Breast epithelium (tissue), 4 donors: Measurements from ENCODE around the gene TNFAIP8L1. TPM values are rescaled to one million over a fixed set of nuclear protein-coding genes. Genes with fewer than 3 reads are reported as not detected.
"Not testable (repeated sequence)": the region's sequence is repeated elsewhere in the genome, so short reads cannot be mapped to it uniquely, and the experiment has no call there.

Experiments
- DNase-seq, 2 donors: peaks; one replicate each; pipeline ENCODE4 v3.0.0-alpha.2; 2019; ENCODE audit warnings: low spot score in 2 of 2
- H3K27ac ChIP-seq, 2 donors: fragments of 200-600 bp; sonication (generic) in 1 of 2; one replicate each; pipeline ENCODE4 v1.5.1; 2016 to 2019; ENCODE audit warnings: mild to moderate bottlenecking in 1 of 2
- H3K27me3 ChIP-seq, 2 donors: fragments of 200-600 bp; sonication (generic) in 1 of 2; one replicate each; pipeline versions ENCODE4 v1.5.1 to v1.6.0; 2017 to 2019; ENCODE audit warnings: control low read depth in 1 of 2, mild to moderate bottlenecking in 1 of 2
- H3K36me3 ChIP-seq: fragments of 200-600 bp; one replicate; pipeline ENCODE4 v1.5.1; 2019
- H3K4me1 ChIP-seq, 2 donors: fragments of 200-600 bp; sonication (generic); one replicate each; pipeline ENCODE4 v1.5.1; 2016 to 2019; ENCODE audit warnings: control low read depth in 1 of 2
- H3K4me3 ChIP-seq, 3 donors: fragments of 200-600 bp; sonication (generic); 1 replicate in 2 of 3; 2 replicates in 1 of 3; pipeline ENCODE4 v1.5.1; 2016 to 2019; ENCODE audit warnings: mild to moderate bottlenecking in 3 of 3, moderate library complexity in 2 of 3
- H3K9me3 ChIP-seq, 2 donors: fragments of 200-600 bp; sonication (generic) in 1 of 2; one replicate each; pipeline ENCODE4 v1.5.1; 2016 to 2019; ENCODE audit warnings: control low read depth in 1 of 2
- POLR2A ChIP-seq: fragments of 450-650 bp; IDR thresholded peaks from one replicate; pipeline ENCODE4 v1.6.1; 2016; ENCODE audit warnings: antibody characterized with exemption, mild to moderate bottlenecking, moderate library complexity
- POLR2AphosphoS5 ChIP-seq, 3 donors: sonication (generic); formaldehyde crosslinking; IDR thresholded peaks; one replicate each; pipeline ENCODE4 v1.6.1; 2017; ENCODE audit warnings: antibody characterized with exemption in 3 of 3
- intact Hi-C: fragments of 100-400 bp; cut with DNase I; formaldehyde crosslinking; loops from one replicate; pipeline ENCODE4 v1.15.1; 2023; ENCODE audit warnings: low total_unique reads
- total RNA-seq, 3 donors: library from RNA; depleted of rRNA; stranded (reverse); fragments of >200 nt; gene quantifications; one replicate each; pipeline ENCODE4 v1.1.0, GENCODE V29; 2016
- TF ChIP-seq, protein P1 (sequence below), 3 donors: fragments of 450-650 bp; IDR thresholded peaks; one replicate each; pipeline ENCODE4 v1.5.1; 2016 to 2017; ENCODE audit warnings: antibody characterized with exemption in 3 of 3, mild to moderate bottlenecking in 3 of 3, moderate library complexity in 3 of 3

Gene TNFAIP8L1
- total RNA-seq, 3 donors from 2014 or later, result 1.6 to 3.6 (median 2.9) TPM

DNA sequence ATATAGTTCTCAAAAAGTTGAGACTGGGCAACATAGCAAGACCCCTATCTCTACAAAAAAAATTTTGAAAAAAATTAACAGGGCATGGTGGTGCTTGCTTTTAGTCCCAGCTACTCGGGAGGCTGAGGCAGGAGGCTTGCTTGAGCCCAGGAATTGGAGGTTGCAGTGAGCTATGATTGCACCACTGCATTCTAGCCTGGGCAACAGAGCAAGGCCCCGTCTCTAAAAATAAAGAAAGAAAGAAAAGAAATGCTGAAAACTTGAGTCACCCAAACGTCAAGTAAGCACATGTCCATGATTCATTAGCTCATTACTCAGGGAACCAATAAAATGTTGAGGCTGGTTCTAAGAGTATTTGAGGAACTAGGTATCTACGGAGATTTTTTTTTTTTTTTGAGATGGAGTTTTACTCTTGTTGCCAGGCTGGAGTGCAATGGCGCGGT, 45.9 kb upstream of the TNFAIP8L1 start:
- H3K27ac ChIP-seq, result no peak overlapping the region
- TF ChIP-seq, protein P1, sequence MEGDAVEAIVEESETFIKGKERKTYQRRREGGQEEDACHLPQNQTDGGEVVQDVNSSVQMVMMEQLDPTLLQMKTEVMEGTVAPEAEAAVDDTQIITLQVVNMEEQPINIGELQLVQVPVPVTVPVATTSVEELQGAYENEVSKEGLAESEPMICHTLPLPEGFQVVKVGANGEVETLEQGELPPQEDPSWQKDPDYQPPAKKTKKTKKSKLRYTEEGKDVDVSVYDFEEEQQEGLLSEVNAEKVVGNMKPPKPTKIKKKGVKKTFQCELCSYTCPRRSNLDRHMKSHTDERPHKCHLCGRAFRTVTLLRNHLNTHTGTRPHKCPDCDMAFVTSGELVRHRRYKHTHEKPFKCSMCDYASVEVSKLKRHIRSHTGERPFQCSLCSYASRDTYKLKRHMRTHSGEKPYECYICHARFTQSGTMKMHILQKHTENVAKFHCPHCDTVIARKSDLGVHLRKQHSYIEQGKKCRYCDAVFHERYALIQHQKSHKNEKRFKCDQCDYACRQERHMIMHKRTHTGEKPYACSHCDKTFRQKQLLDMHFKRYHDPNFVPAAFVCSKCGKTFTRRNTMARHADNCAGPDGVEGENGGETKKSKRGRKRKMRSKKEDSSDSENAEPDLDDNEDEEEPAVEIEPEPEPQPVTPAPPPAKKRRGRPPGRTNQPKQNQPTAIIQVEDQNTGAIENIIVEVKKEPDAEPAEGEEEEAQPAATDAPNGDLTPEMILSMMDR (IDR thresholded peaks at IDR 0.05), result no peak
- TF ChIP-seq POLR2A, result no peak
- no peaks in the 10 kb centered on the region for H3K9me3 ChIP-seq
- DNase-seq, result no peak
- intact Hi-C loops, result no loop called here
- no peaks in the 10 kb centered on the region for H3K4me1 ChIP-seq
- no peak overlapping the region for H3K4me3 ChIP-seq
- H3K27me3 ChIP-seq, result peaks cover 0 to 27% of the 10 kb centered on the region in 2 donors
- no peaks in the 10 kb centered on the region for H3K36me3 ChIP-seq

DNA sequence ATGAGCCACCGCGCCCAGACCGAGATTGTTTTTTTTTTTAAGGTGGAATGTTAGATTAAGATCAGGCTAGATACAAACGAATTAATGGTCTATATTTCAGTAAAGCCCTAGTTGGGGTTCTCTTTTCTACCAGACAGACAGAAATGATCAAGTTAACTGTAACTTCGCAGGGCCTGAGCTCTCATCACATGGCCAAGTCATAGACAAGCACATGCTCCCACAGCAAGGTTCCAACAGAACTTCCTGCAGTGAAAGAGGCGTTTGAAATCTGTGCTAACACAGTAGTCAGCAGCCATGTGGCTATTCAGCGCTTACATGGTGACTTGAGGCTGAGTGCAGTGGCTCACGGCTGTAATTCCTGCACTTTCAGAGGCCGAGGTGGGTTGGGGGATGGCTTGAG, 45.1 kb upstream of the TNFAIP8L1 start:
- Histone ChIP-seq H3K4me1 (no peaks in the 10 kb centered on the region), H3K27me3 (peaks cover 3 to 34% of the 10 kb centered on the region in 2 donors), H3K36me3 (no peaks in the 10 kb centered on the region), H3K27ac (no peak overlapping the region), H3K4me3 (no peak overlapping the region), H3K9me3 (no peaks in the 10 kb centered on the region)
- TF ChIP-seq, protein P1 (IDR thresholded peaks at IDR 0.05), result no peak
- TF ChIP-seq POLR2AphosphoS5 (IDR thresholded peaks at IDR 0.05) (no peak), POLR2A (no peak)
- no peak for DNase-seq
- intact Hi-C loops, result no loop called here

DNA sequence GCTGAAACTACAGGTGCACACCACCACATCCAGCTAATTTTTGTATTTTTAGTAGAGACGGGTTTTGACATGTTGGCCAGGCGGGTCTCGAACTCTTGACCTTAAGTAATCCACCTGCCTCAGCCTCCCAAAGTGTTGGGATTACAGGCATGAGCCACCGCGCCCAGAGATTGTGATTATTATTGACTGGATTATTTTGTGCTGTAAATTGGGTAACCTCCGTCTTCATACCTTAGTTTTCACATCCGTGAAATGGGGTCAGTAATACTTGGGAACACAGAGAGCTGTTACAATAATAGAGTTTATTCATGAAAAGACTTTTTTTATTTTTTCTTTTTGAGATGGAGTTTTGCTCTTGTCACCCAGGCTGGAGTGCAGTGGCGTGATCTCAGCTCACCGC, 44.2 kb upstream of the TNFAIP8L1 start:
- H3K36me3 ChIP-seq, H3K4me1 ChIP-seq, H3K27ac ChIP-seq, DNase-seq, H3K9me3 ChIP-seq, intact Hi-C loops, H3K4me3 ChIP-seq: not testable (repeated sequence)
- H3K27me3 ChIP-seq, result peaks cover 3 to 42% of the 10 kb centered on the region in 2 donors

DNA sequence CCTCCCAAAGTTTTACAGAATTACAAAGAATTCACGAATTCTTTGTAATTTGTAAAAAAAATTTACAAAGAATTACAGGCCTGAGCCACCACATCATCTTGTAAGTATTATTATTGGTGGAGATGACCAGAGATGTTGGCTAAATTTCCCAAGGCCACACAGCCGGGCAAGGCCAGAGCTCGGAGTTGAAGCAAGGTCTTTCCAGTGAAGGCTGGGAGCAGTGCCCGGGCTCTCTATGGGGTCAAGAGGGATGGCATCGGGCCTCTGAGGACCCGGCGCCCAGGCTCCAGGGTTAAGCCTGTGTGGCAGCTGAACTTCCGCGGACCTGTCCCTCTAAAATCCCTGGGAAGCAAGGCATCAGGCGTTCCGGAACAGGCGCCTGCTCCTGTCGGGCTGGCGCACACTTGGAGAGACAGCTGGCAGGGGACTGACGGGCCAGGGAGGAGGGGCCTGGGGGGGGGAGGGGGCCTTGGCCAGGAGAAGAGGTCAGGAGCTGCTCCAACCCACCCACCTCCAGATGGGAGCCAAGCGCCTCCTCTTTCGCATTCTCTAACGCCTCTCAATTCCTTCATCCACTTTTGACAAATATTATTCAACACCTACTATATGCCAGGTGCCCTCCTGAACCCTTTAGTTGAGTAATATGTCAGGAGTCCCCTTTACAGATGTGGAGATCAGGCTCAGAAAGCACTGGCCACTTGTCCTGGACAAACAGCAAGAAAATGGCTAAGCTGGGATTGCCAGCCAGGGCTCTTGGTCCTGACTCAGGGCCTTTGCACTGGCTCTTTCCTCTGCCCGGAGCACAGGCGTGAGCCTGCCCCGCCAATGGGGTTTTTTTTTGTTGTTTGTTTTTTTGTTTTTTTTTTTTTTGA, 43.0 kb upstream of the TNFAIP8L1 start:
- no peak overlapping the region for H3K4me3 ChIP-seq
- intact Hi-C loops, result no loop called here
- TF ChIP-seq, protein P1 (IDR thresholded peaks at IDR 0.05), result no peak
- no peaks in the 10 kb centered on the region for H3K9me3 ChIP-seq
- no peaks in the 10 kb centered on the region for H3K36me3 ChIP-seq
- H3K27me3 ChIP-seq, result peaks cover 3 to 39% of the 10 kb centered on the region in 2 donors
- no peaks in the 10 kb centered on the region for H3K4me1 ChIP-seq
- DNase-seq, result no peak
- H3K27ac ChIP-seq, result no peak overlapping the region

DNA sequence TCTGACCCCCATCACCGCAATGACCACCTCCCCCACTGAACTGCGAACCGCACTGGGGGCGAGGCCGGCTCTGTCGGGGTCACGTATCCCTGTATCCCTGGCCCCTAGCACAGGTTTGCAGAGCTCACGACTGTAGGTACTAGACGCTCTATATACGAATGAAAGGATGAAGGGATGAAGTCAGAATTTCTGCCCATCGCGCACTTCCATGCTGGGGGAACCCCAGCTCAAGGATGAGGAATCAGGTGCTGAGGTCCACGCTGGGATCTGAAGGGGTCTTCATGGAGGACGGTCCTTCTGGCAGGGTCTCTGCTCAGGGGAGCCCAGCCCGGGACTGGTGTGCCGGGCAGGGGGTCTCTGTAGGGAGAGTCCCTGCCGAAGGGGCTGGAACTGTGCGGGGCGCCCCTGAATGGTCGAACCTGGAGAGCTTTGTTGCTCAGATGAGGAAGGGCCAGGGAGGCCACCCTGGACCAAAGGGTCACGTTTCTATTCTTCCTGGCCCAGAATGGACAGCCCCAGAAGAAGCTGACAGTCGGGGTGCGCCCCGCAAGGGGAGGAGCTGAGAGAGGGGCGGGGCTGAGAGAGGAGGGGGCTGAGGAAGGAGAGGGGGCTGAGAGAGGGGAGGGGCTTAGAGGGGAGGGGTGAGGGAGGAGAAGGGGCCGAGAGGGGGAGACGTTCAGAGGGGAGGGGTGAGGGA, 41.9 kb upstream of the TNFAIP8L1 start:
- TF ChIP-seq POLR2AphosphoS5 (IDR thresholded peaks at IDR 0.05) (no peak), POLR2A (no peak)
- TF ChIP-seq, protein P1 (IDR thresholded peaks at IDR 0.05), result no peak
- H3K27me3 ChIP-seq, result peaks cover 3 to 39% of the 10 kb centered on the region in 2 donors
- no peak overlapping the region for H3K27ac ChIP-seq

More for the DNA sequence above, 41.9 kb upstream of the TNFAIP8L1 start:
- intact Hi-C loops, result loop anchor here (1.0 kb wide), 1 partner anchor 48 kb away; no protein-coding TSS in a partner anchor
- no peaks in the 10 kb centered on the region for H3K4me1 ChIP-seq
- H3K4me3 ChIP-seq, result peak overlapping the region in 1 of 3 donors; percentile 51
- H3K36me3 ChIP-seq, result no peaks in the 10 kb centered on the region
- no peaks in the 10 kb centered on the region for H3K9me3 ChIP-seq
- no peak for DNase-seq
